Measurements from ENCODE around the gene NUP205.

NUP205 gene

DNA sequence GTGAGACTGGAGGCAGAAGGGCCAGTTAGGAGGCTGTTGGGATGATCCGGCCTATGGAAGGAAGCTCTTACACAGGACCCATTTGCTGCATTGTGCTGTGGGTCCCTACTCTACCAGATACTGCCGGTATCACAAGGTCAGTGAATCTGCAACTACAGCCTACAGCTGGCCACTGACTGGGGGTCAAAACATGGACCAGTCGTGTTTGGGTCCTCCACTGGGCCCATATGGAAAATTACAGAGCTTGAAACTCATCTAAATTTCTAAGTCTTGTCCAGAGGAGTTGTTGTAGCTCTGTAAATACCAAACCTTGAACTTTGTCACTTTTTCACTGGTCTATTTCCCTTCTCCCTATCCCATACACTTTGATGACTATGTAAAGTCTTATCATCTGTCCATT is 5.6 kb upstream of the NUP205 start:
- no peak for DNase-seq

DNA sequence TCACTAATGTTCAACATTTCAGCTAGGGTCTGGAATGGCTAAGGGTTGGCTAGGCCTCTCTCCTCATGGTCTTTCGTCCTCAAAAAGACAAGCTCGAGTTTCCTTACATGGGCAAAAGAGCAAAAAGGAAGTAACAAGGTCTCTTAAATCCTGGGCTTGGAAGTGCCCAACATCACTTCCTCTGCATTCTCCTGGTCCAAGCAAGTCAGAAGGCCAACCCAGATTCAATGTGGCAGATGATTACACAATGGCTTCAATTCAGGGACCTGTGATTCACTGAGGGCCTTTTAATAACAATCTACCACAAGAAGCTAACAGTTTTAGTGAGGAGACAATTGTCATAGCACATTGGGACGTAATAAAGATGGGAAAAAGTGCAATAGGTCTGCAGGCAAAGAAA is 4.4 kb upstream of the NUP205 start:
- no peak for DNase-seq

DNA sequence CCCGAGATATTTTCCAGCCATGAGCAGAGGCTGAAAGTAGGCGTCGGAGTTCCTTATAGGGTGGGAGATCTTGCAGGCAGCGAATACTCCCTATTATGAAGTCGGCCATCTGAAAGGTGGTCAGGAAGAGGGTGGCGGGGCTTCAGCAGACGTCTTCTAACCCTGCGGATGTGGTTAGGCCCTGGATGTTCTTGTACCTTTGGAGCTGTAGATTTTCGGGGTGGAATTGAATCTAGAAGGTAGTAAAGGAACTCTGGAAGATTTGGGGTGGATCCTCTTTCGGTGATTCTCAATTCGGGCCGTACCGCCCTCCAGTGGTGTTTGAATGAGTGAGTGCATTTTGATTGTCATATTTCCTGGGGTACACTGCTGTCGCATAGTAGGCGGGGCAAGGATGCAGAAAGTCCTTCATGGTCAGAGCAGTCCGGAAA is 635 bp downstream of the NUP205 start:
- peak; percentile 51 for DNase-seq

GRCh38 chr7:135558881-135559280 is 1.2 kb downstream of the NUP205 start:
- no peak for DNase-seq

GRCh38 chr7:135560631-135561030 is 2.9 kb downstream of the NUP205 start:
- DNase-seq: no peak

GRCh38 chr7:135562720-135563119 is 5.0 kb downstream of the NUP205 start:
- DNase-seq: no peak

DNA sequence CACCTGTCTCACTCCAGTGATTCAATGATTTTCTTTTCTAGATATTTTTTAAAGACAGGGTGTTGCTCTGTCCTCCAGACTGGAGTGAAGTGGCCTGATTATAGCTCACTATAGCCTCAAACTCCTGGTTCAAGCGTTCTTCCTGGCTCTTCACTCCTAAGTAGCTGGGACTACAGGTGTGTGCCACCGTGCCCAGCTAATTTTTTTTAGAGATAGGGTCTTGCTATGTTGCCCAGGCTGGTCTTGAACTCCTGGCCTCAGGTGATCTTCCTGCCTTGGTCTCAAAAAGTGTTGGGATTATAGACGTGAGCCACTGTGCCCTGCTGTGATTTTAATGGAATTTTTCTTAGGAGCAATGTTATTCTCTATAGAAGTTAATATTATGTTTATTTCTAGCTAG is 14.1 kb downstream of the NUP205 start:
- no peak for DNase-seq

DNA sequence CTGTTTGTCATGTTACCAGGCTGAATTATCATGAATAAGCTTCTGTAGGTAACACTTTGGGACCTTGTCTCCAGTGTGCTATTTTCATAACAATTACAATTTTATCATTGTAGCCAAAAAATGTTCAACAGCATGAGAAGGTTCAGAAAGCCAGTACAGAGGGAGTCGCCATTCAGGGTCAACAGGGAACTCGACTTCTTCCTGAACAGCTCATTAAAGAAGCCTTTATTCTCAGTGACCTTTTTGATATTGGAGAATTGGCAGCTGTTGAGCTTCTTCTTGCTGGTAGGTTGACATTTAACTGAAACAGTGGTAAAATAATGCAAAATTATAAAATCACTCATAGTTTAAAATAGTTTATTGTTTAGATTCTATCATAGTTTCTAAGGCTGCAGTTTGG is 15.8 kb downstream of the NUP205 start:
- DNase-seq: no peak

DNA sequence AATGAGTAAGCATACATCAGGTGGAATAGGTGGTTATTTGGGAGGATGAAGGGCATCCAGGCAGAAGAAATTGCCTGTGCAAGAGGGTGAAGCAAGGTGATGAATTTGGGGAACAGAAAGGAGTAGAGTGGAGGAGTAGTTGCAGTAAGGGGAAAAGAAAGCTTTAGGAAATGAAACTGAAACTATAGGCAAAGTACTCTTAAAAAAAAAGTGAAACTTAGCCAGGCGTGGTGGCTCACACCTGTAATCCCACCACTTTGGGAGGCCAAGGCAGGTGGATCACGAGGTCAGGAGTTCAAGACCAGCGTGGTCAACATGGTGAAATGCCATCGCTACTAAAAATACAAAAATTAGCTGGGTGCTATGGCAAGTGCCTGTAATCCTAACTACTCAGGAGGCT is 17.6 kb downstream of the NUP205 start:
- no peak for DNase-seq

DNA sequence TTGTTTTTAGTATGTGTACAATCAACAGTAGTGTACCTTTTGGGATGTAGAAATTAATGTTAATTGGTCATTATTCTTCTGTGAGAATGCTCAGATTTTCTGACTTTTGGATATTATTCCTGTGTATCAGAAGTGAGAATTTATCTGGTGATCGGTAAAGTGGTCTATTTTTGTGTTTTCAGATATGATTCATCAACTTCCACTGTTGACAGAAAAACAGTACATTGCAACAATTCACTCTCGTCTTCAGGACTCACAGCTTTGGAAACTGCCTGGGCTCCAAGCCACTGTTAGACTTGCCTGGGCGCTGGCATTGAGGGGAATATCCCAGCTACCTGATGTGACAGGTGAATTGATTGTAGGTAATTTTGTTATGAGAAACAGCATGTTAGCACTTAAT is 20.9 kb downstream of the NUP205 start:
- DNase-seq: no peak

DNA sequence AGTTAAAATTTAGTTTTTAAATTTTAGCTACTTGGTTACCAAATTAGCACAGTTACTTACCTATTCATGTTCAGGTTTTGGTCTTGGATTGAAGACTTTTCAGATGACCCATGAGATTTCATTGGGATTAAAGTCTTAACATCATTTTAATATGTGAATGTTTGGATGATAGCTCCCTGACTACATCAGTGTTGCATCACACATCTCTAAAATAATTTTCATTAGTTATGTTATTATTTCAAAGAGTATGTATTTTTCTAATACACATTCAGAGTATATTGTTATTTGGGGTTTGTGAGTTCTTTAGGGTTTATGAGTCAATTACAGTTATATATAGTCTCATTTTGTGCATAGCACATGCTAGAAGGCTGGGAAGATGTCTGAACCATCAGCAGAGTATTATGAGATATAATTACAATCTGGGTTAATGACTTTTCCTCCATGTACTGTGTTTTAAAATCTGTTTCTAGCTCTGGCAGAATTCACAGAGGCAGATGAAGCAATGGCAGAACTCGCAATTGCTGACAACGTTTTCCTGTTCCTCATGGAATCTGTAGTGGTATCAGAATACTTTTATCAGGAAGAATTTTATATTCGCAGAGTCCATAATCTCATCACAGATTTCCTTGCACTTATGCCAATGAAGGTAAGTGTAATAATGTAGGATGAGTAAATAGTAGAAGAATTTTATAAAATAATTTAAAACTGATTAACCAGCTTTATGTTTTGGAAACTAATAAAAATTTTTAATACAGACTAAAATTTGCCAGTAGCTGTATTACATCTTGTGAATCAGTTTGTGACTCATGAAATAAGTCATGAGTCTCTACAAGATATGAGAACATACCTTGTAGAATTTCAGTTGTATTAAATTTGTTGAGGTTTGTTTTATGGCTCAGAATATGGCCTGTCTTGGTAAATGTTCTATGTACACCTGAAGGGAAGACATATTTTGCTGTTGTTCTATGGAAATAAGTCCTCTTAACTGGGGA is 26.9 kb downstream of the NUP205 start:
- no peak for DNase-seq

DNA sequence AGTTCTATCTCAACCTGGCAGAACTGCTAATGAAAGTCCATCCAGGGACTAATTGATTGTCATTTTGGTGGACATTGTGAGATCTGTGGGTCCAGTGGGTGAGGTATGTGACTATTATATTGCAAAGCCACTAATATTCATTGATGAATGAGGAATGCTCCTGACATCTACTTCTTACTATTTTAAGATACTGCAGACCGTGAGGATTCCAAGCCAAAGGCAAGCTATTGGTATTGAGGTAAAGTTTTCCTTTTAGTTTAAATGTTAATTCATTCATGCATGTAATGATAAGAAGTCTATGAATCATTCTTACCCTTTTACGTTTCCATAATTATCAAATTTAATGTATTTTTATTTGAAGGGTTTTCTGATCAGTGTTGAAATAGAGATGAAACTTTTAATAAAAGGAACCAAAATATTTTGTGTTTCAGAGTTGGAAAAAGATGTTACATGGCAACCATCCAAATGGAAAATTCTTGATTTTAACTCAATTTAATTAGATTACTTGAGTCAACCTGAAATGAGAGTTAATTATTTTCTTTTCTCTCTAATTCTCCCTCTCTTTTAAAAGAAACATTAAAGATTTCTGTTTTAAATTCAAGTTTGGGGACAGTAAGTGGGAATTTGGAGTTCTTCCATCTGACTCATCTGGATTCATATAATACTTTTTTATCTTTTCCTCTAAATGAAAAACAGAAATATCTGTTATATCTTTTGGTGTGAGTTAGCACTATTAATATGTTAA is 39.6 kb downstream of the NUP205 start:
- no peak for DNase-seq

GRCh38 chr7:135597926-135598305 is 40.2 kb downstream of the NUP205 start:
- DNase-seq: no peak

DNA sequence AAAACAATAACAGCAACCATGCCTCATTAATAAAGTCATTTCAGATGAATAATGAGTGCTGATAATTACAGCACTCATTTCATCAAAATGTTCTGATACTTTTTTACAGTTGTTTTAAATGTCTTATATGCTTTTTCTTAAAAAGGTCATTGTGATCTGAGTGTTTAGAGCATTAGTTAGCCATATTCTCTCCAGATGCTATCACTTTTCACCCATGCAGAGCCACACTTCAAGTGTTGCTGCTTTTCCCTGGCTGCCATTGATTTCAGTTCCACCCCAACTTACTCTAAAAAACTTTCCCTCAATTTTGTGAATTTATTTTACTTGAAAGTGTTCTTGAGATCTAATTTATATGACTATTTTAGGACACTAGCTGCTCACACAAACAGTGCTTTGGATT is 41.8 kb downstream of the NUP205 start:
- DNase-seq: no peak

DNA sequence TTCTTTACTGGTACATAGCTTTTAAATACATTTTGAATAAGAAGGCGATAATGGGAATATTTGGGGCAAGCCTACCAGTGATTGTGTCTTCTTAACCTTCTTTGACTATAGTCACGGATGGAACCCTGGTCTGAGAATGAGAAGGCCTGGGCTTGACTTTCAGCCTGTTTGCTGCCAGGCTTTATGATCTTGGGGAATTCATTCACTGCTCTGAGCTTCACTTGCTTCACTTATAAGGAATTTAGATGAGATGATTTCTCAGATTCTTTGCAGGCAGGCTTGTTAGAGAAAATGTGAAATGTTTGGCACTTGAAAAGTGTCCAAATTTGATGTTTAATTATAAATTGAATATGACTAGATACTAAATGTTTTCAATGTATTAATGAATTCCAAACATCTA is 42.5 kb downstream of the NUP205 start:
- DNase-seq: no peak

DNA sequence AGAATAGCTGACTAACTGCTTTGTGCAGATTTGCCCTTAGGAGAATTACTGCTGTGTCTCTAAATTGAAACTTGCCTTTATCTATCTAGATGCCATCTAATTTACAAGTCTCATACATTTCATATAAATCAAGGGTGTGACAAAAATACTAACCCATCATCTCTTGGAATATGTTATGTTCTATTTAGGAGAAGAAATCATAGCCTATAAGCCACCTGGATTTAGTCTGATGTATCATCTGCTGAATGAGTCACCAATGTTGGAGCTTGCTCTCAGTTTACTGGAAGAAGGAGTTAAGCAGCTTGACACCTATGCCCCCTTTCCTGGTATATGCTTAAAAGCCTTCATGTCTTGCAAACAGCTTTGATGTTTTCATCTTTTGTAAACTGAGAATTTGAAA is 43.5 kb downstream of the NUP205 start:
- DNase-seq: no peak

DNA sequence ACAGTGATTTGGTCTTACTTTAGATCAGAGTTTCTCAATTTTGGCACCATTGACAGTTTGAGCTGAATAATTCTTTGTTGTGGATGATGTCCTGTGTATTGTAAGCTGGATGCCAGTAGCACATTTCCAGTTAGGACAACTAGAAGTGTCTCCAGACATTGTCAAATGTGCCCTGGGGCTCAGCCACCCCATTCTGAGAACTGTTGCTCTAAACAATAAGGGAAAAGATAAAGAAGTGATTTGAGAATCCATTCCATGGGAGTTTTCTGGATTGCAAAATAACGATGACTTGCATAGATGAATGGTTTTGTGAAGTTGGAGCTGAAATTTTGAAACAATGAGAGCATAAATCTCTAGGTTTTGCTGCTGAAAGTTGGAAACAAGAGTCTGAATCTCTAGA is 44.6 kb downstream of the NUP205 start:
- no peak for DNase-seq

DNA sequence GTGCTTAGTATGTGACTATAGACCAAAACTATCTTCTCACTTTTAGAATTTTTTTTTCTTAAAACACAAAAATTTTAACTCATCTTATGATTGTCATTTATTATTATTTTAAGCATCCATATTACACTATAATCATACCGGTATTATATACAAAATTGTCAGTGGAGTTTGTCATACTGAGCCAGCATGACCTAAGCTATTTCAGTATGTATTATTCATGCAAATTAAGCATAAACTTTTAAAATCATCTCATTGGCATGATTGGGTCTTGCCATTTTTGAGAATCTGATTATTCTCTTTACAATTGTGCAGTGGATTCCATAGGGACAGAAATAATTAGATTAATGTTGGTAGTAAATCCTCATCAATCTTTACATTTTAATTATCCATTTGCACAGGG is 58.4 kb downstream of the NUP205 start:
- no peak for DNase-seq

DNA sequence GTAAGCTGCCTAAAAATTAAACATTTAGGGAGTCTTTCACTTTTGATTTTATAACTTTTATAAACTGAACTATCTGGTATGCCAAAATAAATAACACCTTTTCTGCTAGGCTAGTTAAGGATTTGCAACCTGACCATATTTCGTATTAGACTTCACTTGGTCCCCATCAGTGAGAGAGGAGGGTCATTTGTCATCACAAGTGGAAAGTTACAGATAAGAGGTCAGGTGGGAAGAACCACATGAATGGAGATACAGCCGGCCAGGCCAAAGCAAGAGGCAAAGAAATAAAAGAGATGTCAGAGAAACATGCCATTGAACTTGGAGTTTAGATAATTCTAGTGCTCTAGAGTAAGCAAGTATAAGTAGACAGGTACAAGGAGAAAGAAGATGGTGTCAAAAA is 60.1 kb downstream of the NUP205 start:
- DNase-seq: no peak

GRCh38 chr7:135618510-135618909 is 60.8 kb downstream of the NUP205 start:
- DNase-seq: no peak

DNA sequence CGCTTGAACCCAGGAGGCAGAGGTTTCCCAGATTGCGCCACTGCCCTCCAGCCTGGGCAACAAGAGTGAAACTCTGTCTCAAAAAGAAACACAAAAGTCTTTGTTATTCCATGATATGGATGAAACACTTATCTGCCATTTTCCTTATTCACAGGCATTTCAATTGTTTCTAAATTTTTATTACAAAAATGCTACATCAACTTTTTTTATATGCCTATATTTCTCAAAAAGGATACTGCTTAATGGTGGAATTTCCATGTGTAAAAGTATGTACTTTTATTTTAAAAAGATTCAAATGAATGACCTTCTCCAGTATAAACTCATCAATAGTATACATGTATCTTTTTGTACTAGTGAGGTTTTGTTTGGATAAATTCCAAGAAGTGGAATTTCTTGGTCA is 62.7 kb downstream of the NUP205 start:
- DNase-seq: no peak

GRCh38 chr7:135620980-135621850 is 63.5 kb downstream of the NUP205 start:
- peak; percentile 21 for DNase-seq
